ENCODE data around the gene IFNAR1. TPM values are rescaled to one million over a fixed set of nuclear protein-coding genes. Genes with fewer than 3 reads are reported as not detected.

Gene IFNAR1
- total and polyA plus RNA-seq, 2 donors from 2014 or later, result 15.9 to 60.9 TPM

- Histone ChIP-seq H3K9me3 (ENCODE audit: control insufficient read depth in 2 of 3, insufficient read depth in 1 of 3, low read length in 3 of 3) (no peaks in the 10 kb centered on the region), H3K36me3 (ENCODE audit: control insufficient read depth in 2 of 3, insufficient read depth in 3 of 3, low read length in 3 of 3) (no peaks in the 10 kb centered on the region), H3K4me1 (ENCODE audit: control insufficient read depth in 2 of 3, insufficient read depth in 2 of 3, low read depth in 1 of 3, low read length in 3 of 3) (peaks cover 5 to 9% (median 7%) of the 10 kb centered on the region in 3 donors), H3K27ac (ENCODE audit: low read depth in 2 of 2, low read length in 2 of 2) (no peak overlapping the region), H3K9ac (ENCODE audit: low read length in 3 of 3) (no peak overlapping the region), H3K4me3 (ENCODE audit: low read length in 3 of 3) (no peak overlapping the region), H3K27me3 (ENCODE audit: control insufficient read depth, insufficient read depth, low read length) (no peaks in the 10 kb centered on the region)
- FAIRE-seq, result no peak
- DNase-seq, result no peak
- intact Hi-C loops (cut with DNase I), result no loop called here
- no peak for TF ChIP-seq CTCF (IDR thresholded peaks at IDR 0.05; ENCODE audit: borderline replicate concordance, extremely low read depth, insufficient read depth)
Observed at GRCh38 chr21:33305938-33306337, 18.8 kb upstream of the IFNAR1 start.

DNA sequence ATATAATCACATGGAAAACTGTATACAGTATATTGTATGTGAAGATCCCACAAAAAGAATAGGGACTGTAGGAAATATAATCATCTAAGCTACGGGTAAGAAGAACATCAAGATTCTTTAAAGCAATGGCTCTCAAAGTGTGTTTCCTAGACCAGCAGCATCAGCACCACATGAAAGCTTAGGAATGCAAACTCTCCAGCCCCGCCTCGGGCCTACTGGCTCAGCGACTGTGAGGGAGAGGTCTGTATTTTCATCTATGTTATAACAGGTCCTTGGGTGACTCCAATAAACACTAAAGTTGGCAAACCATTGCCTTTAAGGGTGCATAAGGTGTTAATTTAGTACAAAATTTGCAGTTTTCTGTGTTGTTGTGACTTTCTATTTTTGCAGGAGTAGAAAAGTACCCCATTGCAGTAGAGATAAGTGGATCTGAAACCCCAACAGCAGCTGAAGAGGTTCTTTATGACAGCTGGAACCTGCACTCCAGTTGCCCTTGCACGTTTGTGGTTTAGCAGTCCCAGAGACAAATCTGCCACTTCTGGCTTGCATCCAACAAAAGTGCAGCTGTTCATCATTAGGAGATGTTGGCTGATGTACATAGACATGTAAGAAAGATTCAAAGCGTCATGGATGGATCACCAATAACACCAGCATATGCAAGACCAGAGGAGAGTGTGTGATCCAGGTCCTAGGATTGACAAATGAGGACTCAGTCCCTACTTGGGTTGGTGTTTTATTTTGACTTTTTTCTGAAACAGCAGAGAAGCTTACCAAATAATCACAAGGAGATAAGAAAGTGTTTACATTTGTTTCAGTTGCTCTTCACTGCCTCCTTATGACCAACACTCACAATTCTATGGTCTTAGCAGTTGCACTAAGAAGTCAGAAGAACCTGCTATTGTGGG is 15.9 kb upstream of the IFNAR1 start:
- no peak for TF ChIP-seq CTCF (IDR thresholded peaks at IDR 0.05; ENCODE audit: borderline replicate concordance, extremely low read depth, insufficient read depth)

DNA sequence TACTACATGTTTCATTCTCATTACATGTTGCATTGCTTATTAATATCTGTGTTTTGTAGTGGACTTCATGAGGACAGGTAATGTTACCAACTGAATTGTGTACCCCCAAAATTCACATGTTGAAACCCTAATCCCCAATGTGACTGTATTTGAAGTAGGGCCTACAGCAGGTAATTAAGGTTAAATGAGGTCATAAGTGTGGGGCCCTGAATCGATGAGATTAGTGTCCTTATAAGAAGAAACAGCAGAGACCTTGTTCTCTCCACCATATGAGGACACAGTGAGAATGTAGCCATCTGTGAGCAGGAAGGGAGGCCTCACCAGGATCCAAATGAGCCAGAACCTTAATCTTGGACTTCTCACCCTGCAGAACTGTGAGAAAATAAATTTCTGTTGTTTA is 15.0 kb upstream of the IFNAR1 start:
- no peak overlapping the region for H3K27ac ChIP-seq (ENCODE audit: low read depth in 2 of 2, low read length in 2 of 2)
- FAIRE-seq (no peak), DNase-seq (no peak)
- no peaks in the 10 kb centered on the region for H3K27me3 ChIP-seq (ENCODE audit: control insufficient read depth, insufficient read depth, low read length)
- no peaks in the 10 kb centered on the region for H3K9me3 ChIP-seq (ENCODE audit: control insufficient read depth in 2 of 3, insufficient read depth in 1 of 3, low read length in 3 of 3)
- H3K4me3 ChIP-seq (ENCODE audit: low read length in 3 of 3), result no peak overlapping the region
- intact Hi-C loops (cut with DNase I), result no loop called here
- no peak for TF ChIP-seq CTCF (IDR thresholded peaks at IDR 0.05; ENCODE audit: borderline replicate concordance, extremely low read depth, insufficient read depth)
- H3K36me3 ChIP-seq (ENCODE audit: control insufficient read depth in 2 of 3, insufficient read depth in 3 of 3, low read length in 3 of 3), result no peaks in the 10 kb centered on the region
- no peak overlapping the region for H3K9ac ChIP-seq (ENCODE audit: low read length in 3 of 3)
- no peaks in the 10 kb centered on the region for H3K4me1 ChIP-seq (ENCODE audit: control insufficient read depth in 2 of 3, insufficient read depth in 2 of 3, low read depth in 1 of 3, low read length in 3 of 3)

More for the DNA sequence above, 15.9 kb upstream of the IFNAR1 start:
- Histone ChIP-seq H3K27me3 (ENCODE audit: control insufficient read depth, insufficient read depth, low read length) (no peaks in the 10 kb centered on the region), H3K4me1 (ENCODE audit: control insufficient read depth in 2 of 3, insufficient read depth in 2 of 3, low read depth in 1 of 3, low read length in 3 of 3) (no peaks in the 10 kb centered on the region), H3K36me3 (ENCODE audit: control insufficient read depth in 2 of 3, insufficient read depth in 3 of 3, low read length in 3 of 3) (no peaks in the 10 kb centered on the region), H3K4me3 (ENCODE audit: low read length in 3 of 3) (no peak overlapping the region), H3K9me3 (ENCODE audit: control insufficient read depth in 2 of 3, insufficient read depth in 1 of 3, low read length in 3 of 3) (no peaks in the 10 kb centered on the region), H3K27ac (ENCODE audit: low read depth in 2 of 2, low read length in 2 of 2) (no peak overlapping the region), H3K9ac (ENCODE audit: low read length in 3 of 3) (no peak overlapping the region)
- intact Hi-C loops (cut with DNase I), result no loop called here
- DNase-seq (peak in 2 of 5 donors; percentile 29 to 63), FAIRE-seq (no peak)
